Cardiac muscle cell (in vitro differentiated cells and primary cell): Measurements from ENCODE around the gene APOA1. TPM values are rescaled to one million over a fixed set of nuclear protein-coding genes. Genes with fewer than 3 reads are reported as not detected.

ENCODE experiments used
- DNase-seq, 2 donors: peaks; one replicate each; pipeline versions ENCODE4 v3.0.0 to v3.0.0-alpha.2; 2010 to 2017; ENCODE audit warnings: low read depth in 1 of 2, low spot score in 1 of 2
- H3K27ac ChIP-seq: fragments of 200-600 bp; sonication (generic); 2 replicates; pipeline ENCODE4 v1.5.1; 2016
- H3K27me3 ChIP-seq: fragments of 200-600 bp; sonication (generic); 2 replicates; pipeline ENCODE4 v1.6.0; 2016; ENCODE audit warnings: control low read depth
- H3K36me3 ChIP-seq: fragments of 200-600 bp; sonication (generic); 2 replicates; pipeline ENCODE4 v1.5.1; 2016; ENCODE audit warnings: control low read depth
- H3K4me1 ChIP-seq: fragments of 200-600 bp; sonication (generic); 2 replicates; pipeline ENCODE4 v1.8.1; 2017; ENCODE audit warnings: low read depth, mild to moderate bottlenecking, mixed run types
- H3K4me3 ChIP-seq: fragments of 200-600 bp; sonication (generic); 2 replicates; pipeline ENCODE4 v1.5.1; 2016; ENCODE audit warnings: mild to moderate bottlenecking
- H3K9me3 ChIP-seq: fragments of 200-600 bp; sonication (generic); 2 replicates; pipeline ENCODE4 v1.5.1; 2017; ENCODE audit warnings: low read depth, mild to moderate bottlenecking, control low read depth
- polyA plus RNA-seq: library from polyadenylated mRNA; unstranded; fragments of >200 nt; fragmentation: Nextera tagmentation; extraction: Ambion mirVana; gene quantifications from 2 replicates; pipeline ENCODE4 v1.2.1, GENCODE V29; 2016
- total RNA-seq: library from RNA; depleted of rRNA; stranded (reverse); fragments of >200 nt; gene quantifications from 2 replicates; pipeline ENCODE4 v1.2.3, GENCODE V29; 2016
- TF ChIP-seq, protein P1 (sequence below): IDR thresholded peaks from 2 replicates; pipeline ENCODE4 v1.5.1; 2012; ENCODE audit warnings: low read depth, mild to moderate bottlenecking, low read length

The APOA1 gene
- total and polyA plus RNA-seq, 2 experiments from 2014 or later = 56.3 to 117 TPM

DNA sequence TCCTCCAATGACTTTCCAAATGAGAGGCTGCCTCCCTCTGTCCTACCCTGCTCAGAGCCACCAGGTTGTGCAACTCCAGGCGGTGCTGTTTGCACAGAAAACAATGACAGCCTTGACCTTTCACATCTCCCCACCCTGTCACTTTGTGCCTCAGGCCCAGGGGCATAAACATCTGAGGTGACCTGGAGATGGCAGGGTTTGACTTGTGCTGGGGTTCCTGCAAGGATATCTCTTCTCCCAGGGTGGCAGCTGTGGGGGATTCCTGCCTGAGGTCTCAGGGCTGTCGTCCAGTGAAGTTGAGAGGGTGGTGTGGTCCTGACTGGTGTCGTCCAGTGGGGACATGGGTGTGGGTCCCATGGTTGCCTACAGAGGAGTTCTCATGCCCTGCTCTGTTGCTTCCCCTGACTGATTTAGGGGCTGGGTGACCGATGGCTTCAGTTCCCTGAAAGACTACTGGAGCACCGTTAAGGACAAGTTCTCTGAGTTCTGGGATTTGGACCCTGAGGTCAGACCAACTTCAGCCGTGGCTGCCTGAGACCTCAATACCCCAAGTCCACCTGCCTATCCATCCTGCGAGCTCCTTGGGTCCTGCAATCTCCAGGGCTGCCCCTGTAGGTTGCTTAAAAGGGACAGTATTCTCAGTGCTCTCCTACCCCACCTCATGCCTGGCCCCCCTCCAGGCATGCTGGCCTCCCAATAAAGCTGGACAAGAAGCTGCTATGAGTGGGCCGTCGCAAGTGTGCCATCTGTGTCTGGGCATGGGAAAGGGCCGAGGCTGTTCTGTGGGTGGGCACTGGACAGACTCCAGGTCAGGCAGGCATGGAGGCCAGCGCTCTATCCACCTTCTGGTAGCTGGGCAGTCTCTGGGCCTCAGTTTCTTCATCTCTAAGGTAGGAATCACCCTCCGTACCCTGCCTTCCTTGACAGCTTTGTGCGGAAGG lies 4.8 kb downstream of the APOA1 start:
- Histone ChIP-seq H3K4me3 (no peak overlapping the region), H3K27me3 (no peaks in the 10 kb centered on the region), H3K36me3 (no peaks in the 10 kb centered on the region), H3K27ac (no peak overlapping the region), H3K9me3 (no peaks in the 10 kb centered on the region), H3K4me1 (peaks cover 41% of the 10 kb centered on the region)
- TF ChIP-seq, protein P1, sequence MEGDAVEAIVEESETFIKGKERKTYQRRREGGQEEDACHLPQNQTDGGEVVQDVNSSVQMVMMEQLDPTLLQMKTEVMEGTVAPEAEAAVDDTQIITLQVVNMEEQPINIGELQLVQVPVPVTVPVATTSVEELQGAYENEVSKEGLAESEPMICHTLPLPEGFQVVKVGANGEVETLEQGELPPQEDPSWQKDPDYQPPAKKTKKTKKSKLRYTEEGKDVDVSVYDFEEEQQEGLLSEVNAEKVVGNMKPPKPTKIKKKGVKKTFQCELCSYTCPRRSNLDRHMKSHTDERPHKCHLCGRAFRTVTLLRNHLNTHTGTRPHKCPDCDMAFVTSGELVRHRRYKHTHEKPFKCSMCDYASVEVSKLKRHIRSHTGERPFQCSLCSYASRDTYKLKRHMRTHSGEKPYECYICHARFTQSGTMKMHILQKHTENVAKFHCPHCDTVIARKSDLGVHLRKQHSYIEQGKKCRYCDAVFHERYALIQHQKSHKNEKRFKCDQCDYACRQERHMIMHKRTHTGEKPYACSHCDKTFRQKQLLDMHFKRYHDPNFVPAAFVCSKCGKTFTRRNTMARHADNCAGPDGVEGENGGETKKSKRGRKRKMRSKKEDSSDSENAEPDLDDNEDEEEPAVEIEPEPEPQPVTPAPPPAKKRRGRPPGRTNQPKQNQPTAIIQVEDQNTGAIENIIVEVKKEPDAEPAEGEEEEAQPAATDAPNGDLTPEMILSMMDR = no peak
- no peak for DNase-seq

DNA sequence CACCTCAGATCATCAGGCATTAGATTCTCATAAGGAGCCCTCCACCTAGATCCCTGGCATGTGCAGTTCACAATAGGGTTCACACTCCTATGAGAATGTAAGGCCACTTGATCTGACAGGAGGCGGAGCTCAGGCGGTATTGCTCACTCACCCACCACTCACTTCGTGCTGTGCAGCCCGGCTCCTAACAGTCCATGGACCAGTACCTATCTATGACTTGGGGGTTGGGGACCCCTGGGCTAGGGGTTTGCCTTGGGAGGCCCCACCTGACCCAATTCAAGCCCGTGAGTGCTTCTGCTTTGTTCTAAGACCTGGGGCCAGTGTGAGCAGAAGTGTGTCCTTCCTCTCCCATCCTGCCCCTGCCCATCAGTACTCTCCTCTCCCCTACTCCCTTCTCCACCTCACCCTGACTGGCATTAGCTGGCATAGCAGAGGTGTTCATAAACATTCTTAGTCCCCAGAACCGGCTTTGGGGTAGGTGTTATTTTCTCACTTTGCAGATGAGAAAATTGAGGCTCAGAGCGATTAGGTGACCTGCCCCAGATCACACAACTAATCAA lies 5.6 kb downstream of the APOA1 start:
- TF ChIP-seq, protein P1 = no peak
- Histone ChIP-seq H3K4me1 (peaks cover 37% of the 10 kb centered on the region), H3K36me3 (no peaks in the 10 kb centered on the region), H3K27ac (no peak overlapping the region), H3K27me3 (no peaks in the 10 kb centered on the region), H3K9me3 (no peaks in the 10 kb centered on the region), H3K4me3 (no peak overlapping the region)
- DNase-seq = no peak

DNA sequence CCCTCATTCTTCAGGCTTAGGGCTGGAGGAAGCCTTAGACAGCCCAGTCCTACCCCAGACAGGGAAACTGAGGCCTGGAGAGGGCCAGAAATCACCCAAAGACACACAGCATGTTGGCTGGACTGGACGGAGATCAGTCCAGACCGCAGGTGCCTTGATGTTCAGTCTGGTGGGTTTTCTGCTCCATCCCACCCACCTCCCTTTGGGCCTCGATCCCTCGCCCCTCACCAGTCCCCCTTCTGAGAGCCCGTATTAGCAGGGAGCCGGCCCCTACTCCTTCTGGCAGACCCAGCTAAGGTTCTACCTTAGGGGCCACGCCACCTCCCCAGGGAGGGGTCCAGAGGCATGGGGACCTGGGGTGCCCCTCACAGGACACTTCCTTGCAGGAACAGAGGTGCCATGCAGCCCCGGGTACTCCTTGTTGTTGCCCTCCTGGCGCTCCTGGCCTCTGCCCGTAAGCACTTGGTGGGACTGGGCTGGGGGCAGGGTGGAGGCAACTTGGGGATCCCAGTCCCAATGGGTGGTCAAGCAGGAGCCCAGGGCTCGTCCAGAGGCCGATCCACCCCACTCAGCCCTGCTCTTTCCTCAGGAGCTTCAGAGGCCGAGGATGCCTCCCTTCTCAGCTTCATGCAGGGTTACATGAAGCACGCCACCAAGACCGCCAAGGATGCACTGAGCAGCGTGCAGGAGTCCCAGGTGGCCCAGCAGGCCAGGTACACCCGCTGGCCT lies 7.1 kb downstream of the APOA1 start:
- Histone ChIP-seq H3K9me3 (no peaks in the 10 kb centered on the region), H3K4me3 (no peak overlapping the region), H3K36me3 (no peaks in the 10 kb centered on the region), H3K4me1 (peaks cover 32% of the 10 kb centered on the region), H3K27ac (no peak overlapping the region), H3K27me3 (no peaks in the 10 kb centered on the region)
- TF ChIP-seq, protein P1 = no peak
- DNase-seq = no peak

DNA sequence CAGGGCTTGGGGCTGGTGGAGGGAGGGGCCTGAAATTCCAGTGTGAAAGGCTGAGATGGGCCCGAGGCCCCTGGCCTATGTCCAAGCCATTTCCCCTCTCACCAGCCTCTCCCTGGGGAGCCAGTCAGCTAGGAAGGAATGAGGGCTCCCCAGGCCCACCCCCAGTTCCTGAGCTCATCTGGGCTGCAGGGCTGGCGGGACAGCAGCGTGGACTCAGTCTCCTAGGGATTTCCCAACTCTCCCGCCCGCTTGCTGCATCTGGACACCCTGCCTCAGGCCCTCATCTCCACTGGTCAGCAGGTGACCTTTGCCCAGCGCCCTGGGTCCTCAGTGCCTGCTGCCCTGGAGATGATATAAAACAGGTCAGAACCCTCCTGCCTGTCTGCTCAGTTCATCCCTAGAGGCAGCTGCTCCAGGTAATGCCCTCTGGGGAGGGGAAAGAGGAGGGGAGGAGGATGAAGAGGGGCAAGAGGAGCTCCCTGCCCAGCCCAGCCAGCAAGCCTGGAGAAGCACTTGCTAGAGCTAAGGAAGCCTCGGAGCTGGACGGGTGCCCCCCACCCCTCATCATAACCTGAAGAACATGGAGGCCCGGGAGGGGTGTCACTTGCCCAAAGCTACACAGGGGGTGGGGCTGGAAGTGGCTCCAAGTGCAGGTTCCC lies 7.8 kb downstream of the APOA1 start, which contains the start of gene APOC3:
APOC3 (plus strand) TSS at position 383 of the 659 bp plus-strand sequence. CDS start 676 bp downstream, outside the sequence.
- no peak within 1 kb of the TSS for H3K4me3 ChIP-seq
- TF ChIP-seq, protein P1 = no peak
- H3K4me1 ChIP-seq = peaks cover 29% of the 10 kb centered on the region
- no peak within 1 kb of the TSS for H3K27ac ChIP-seq
- no peaks in the 10 kb centered on the region for H3K9me3 ChIP-seq
- H3K27me3 ChIP-seq = no peaks in the 10 kb centered on the region
- DNase-seq = peak in 1 of 2 donors; percentile 67
- H3K36me3 ChIP-seq = no peaks in the 10 kb centered on the region
